ENCODE data around the gene LRRK1.

The LRRK1 gene

DNA sequence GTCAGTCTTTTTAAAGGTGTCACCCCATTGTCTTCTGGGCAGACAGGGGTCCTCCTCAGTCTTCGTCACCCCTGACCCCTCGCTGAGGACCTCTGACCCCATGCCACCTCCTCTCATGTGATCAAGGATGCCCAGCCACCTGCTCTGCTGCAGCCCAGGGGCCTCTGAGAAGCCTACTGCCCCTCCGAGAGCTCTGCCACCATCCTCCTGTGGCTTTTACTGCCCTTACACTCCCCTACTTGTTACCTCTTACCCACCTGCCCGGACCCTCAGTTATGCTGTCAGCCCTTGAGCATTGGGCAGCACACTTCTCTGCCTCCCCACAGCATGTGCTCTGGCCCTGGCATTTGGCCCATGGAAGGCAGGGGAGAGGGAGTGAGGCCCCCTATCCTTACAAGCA lies 123.2 kb downstream of the LRRK1 start:
- DNase-seq (ENCODE audit: low read depth in 2 of 2) = no peak

DNA sequence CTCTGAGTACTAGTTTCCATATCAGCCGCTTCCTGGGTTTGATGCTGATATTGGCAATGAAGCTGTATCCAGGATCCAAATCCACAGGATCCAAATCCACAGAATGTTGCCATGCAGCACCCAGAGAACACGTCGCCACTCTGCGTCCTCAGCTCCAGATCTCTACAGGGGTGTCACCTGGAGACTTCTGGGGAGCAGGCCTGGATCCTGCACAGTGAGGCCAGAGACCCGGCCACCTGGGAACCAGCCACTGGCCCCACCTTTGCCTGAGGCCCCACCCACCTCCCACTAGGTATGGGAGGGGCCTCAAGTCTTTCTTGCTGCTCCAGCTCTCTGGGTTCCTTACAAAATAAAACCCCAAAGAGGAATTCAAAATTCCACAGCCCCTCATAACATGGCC lies 123.9 kb downstream of the LRRK1 start:
- no peak for DNase-seq (ENCODE audit: low read depth in 2 of 2)

DNA sequence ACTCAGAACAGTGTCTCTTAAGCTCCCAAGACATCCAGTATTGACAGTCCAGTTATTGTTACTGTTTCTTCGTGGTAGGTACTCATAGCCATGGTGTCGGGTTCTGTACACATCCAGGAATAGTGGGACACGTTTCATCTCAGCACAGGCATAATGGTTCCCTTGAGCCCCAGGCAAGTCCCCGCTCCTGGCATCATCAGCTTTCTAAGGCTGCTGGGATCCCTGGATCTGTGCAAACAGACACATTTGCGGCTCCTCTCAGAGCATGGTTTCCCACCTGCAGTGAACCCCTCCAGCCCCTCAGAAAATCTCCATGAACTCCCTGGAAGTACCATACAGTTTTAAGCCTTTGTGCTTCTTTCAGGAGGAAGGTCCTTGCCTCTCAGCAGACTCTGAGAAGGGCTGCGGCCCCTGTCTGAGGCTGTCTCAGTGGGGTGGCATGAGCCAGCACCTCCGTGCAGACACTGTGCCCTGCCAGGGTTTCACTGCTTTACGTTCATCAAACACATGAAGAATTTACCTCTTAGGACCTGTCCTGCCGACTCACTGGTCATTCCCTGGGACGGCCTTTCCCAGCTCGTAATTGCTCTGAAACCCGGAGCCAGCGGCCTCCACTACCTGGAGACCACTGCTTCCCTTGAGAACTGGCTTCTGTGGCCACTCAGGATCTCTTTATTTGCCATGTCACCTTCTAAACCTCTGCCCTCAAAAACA lies 124.9 kb downstream of the LRRK1 start:
- DNase-seq (ENCODE audit: low read depth in 2 of 2) = no peak

DNA sequence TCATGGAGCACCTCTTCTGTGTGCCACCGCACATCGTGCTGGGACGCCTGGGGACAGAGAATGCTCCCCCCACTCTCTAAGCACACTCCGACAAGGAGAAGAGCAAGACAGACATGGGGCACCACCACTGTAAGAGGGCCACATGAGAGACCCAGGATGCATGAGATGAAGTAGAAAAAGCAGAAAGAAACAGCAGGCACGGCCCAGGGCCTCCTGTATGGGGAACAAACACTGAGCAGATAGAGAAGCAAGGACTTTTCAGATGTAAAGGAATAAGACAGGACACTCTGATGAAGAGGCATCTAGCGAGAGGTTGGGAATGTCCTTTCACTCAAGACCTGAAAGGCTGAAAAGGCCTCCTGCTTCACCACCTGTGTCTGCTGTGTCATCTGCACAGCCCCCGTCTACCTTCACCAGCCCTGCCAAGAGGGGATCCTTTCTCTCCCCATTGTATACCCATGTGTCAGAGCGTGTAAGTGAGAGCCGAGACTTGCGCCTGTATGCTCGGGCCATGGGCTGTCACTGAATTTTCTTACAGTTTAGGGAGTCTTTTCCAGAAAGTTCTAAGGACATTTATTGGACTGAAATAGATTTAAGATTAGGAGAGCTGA lies 125.6 kb downstream of the LRRK1 start:
- DNase-seq (ENCODE audit: low read depth in 2 of 2) = no peak

DNA sequence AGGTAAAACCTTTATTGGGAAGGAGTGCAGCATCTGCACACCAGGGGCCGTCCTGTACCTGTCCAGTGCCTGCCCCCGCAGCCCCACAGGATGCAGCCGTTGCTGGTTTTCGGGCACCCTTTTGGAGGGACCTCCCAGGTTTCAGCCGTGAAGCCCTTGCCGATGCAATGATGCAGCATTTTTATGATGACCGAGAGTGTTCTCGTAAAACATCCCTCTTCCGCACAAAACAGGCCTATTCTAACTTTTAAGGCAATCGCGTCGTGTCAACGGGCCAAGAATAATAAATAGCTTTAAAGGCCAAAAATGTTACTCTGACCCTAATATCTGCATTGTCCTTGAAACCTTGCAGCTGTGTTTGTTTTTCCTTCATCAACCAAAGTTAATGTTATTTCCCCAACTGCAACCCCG lies 126.1 kb downstream of the LRRK1 start:
- no peak for DNase-seq (ENCODE audit: low read depth in 2 of 2)

DNA sequence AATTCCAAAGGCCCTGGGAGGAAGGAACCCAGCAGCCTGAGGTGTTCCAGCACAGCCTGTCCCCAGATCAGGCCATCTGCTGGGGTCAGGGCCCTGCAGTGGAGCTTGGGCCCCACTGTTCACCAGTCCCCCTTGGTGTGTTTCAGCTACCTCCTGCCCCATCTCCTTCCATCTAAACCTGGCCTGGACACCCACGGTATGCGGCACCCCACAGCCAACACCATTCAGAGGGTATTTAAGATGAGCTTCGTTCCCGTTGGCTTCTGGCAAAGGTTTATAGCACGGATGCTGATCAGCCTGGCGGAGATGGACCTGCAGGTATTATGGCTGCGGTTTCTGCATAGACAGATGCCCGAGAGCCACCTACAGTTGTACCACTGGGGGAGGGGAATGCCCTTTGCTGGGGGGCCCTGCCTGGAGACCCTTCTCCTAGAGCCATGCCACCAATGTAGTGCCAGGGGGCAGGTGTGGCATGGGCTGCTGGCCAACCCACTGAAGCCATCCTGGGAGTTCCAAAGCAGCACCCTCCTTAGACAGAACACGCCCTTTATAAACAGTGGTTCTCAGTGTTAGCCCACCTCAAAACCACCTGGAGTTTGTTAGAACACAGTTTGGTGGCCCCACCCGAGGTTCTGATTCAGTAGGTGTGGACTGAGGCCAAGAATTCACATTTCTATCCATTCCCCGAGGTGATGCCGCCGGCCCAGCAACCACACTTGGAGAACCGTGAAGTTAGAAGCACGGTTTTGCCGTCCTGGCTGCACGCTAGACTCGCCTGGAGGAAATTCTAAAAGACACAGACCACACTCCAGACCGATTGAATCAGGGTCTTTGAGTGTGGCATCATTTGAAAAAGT lies 126.9 kb downstream of the LRRK1 start:
- no peak for DNase-seq (ENCODE audit: low read depth in 2 of 2)

DNA sequence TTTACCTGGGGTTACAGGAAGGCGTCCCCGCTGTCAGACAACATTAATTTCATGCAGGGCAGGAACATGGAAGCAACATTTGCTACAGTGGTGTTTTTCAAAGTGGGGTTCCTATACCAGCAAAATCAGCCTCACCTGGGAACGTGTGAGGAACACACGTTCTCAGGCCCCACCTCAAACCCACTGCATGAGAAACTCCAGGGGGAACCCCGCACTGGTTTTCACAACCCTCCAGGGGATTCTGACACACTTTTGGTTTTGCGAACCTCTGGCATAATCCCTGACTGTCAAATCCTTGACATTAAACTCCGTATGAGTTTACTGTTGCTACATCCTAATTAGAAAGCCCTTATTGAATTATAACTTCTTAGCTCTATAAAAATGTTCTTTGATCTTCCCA lies 127.7 kb downstream of the LRRK1 start:
- DNase-seq (ENCODE audit: low read depth in 2 of 2) = no peak

DNA sequence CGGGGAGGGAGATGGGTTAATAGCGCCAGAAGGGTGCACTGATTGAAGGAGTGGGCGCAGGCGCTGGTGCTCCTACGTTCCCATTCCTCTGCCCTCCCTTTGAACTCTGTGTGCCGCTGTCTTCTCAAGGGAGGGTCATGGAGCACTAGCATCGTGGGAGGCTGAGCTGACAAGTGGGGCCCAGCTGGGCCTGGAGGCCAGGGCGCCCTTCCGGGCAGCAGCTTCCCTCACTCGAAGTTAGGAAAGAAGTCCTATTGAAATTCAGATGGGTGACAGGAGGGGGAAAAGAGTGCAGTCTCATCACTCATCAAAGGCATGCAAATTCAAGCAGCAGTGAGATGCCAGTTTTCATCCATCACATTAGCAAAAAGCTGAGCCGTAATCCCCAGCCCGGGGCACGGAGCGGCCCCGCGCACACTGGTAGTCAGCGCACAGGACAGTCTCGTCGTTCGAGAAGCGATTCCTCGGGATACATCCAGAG lies 128.2 kb downstream of the LRRK1 start:
- DNase-seq (ENCODE audit: low read depth in 2 of 2) = no peak

DNA sequence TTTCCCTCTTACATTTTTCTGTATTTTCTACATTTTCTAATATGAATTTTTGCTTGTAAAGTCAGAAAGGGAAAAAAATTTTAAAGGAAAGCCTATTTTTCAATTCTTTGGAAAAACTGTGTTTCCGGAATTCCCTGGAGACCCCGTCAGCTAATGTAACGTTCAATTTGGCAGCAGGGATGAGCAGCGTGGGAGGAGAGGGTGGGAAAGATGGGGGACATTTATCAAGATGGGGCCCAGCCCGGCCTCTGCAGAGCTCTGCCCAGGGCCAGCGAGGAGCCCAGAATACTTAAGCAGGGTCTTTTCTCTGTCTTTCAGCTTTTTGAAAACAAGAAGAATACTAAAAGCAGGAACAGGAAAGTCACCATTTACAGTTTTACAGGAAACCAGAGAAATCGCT lies 129.0 kb downstream of the LRRK1 start:
- no peak for DNase-seq (ENCODE audit: low read depth in 2 of 2)

DNA sequence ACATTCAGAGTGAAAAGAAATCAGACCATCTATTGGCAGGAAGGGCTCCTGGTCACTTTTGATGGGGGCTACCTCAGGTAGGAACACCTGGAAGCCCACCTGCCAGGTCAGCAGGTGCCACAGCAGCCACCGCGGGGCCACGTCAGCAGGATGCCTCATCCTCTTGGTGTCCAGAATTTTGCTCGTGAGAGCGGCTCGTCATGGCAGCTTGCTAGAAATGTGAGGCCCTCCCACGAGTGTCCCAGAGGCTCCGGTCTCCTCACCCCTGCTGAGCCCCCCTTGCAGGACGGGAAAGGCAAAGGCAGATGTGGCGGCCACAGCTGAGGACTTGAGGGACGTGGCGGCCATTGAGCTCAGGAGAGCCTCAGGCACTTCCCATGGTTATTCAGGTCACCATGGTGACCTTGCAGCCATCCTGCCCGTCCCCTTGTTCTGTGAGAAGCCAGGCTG lies 129.4 kb downstream of the LRRK1 start:
- no peak for DNase-seq (ENCODE audit: low read depth in 2 of 2)

DNA sequence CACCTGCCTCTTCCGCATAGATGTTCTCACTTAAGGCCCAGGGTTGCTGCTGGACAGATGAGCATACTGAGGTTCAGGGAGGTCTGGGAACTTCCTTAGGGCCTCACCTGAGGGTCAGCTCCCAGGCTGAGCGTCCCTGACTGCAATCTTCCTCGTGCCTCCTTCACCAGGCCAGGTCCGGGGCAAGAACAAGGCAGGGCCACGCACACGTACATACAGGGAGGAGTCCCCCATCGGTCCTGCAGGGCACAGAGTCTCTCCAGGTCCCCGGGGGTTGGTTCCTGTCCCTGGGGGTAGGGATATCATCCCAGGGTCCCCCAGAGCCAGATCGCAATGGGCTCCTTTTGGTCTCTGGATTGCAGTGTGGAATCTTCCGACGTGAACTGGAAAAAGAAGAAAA lies 130.1 kb downstream of the LRRK1 start:
- no peak for DNase-seq (ENCODE audit: low read depth in 2 of 2)

DNA sequence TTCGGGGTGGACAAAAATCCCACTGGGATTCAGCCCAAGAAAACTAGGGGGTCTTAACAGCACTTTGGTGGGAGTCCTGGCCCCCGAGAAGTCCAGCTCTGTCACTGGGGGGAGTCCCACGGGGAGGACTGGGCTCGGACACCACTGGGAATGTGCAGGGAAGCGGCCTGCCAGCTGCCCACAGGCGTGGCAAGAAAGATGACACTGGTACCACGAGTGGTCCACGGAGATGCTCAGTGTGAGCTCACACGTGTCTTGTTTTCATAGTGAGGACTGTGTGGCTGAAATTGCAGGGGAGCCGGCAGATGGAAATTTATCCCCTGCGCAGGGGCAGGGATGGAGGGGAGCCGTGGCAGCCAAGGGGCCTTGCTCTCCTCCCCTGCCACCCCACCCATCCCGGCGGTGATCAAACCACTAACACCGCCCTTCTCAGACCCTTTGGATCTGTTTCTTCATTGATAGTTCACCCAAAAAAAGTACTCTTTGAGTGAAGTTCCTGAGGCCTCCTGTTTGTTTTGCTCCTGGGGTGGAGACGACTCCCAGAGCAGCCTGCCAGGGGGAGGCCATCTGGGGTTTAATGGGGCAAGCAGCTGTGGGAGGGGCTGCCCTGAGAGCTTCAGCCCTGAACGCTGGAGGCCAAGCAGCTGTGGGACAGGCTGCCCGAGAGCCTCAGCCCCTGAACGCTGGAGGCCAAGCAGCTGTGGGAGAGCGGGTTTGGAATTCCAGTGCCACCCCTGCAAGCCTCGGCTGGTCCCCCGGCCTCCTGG lies 130.9 kb downstream of the LRRK1 start:
- DNase-seq (ENCODE audit: low read depth in 2 of 2) = no peak

DNA sequence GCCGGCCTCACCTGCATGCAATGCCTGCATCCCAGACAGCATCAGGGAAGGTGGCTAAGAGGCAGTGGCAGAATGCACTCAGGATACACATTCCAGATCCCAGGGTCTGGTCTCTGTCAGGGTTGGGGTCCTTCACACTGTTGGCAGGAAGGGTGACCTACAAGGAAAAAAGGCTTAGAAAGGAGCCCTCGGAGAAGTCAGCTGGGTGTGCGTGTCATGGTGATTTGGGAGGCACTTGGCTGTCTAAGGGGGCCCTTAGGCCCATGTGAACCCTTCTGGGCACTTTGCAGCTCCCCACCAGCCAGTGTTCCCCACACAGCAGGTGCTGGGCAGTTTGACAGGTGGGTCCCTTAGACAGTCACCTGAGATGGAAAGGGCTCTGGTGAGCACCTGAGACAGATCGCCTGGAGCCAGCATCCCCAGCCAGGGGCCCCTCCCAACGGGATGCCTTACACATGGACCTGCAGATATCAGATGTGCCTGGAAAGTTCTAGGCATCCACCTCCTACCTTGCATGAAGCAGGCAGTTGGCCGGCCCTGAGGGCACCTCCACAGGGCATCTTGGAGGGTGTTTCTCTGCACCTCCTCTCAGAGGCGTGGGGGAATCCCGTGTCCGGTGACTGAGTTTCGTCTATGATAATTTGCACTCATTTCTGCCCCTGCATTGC lies 131.6 kb downstream of the LRRK1 start:
- no peak for DNase-seq (ENCODE audit: low read depth in 2 of 2)

DNA sequence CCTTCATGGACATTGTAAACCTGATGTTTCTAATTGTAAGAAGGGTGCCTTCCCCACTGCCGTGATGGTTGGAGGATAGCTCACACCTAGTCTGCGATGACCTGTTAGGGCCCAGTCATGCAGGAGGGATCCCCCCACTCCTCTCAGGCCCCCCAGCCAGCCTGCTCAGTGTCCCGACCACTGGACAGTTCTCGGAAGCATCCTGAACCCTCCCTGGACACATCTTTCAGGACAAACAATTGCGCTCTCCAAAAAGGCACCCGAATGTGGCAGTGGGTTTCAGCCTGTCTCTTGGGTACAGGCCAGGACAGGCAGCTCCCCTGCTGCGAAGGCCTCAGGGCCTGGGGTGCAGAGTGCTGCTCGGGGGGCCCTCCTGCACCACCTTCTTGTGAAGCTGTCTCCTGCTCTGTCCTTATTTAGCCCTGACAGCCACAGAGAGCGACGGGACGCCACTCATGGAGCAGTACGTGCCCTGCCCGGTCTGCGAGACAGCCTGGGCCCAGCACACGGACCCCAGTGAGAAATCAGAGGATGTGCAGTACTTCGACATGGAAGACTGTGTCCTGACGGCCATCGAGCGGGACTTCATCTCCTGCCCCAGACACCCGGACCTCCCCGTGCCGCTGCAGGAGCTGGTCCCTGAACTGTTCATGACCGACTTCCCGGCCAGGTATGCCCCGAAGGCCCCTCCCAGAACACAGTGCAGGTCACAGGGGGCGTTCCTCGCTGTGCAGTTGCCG lies 132.3 kb downstream of the LRRK1 start:
- no peak for DNase-seq (ENCODE audit: low read depth in 2 of 2)

DNA sequence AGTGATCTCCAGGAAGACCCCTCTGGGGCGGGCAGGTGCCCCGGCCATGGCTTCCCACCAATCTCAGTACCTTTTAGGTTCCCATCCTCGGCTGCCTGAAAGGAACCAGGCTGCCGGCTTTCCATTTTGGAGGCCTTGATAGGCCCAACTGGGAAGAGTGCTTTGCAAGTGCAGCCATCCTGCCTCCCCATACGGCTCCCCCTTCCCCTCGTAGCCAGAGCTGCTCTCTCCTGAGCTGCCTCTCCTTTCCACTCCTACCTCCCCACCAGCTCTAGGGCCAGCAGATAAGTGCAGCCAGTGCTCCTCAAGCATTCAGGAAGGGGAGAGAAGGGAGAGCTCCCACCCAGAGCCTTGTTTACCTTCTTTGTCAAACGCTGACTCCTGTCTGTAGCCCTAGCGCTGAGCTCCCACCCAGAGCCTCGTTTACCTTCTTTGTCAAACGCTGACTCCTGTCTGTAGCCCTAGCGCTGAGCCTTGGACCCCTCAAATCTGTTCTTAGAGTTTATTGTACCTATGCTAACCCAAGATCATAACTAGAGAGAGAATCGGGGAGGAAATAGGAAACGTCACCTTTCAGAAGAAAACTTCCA lies 133.0 kb downstream of the LRRK1 start:
- DNase-seq (ENCODE audit: low read depth in 2 of 2) = no peak

DNA sequence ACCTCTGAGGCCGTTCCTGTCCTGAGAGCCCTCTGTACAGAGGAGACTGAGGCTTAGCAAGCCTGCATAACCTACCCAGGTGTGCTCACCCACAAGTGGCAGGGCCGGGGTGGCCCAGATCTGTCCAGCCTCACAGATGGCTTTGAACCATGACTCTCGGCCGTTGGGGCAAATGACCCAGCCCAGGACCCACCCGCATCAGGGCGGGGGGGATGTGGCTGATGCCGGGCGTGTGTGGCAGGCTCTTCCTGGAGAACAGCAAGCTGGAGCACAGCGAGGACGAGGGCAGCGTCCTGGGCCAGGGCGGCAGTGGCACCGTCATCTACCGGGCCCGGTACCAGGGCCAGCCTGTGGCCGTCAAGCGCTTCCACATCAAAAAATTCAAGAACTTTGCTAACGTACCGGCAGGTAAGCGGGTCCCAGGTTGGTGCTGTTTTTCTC lies 133.5 kb downstream of the LRRK1 start:
- no peak for DNase-seq (ENCODE audit: low read depth in 2 of 2)

DNA sequence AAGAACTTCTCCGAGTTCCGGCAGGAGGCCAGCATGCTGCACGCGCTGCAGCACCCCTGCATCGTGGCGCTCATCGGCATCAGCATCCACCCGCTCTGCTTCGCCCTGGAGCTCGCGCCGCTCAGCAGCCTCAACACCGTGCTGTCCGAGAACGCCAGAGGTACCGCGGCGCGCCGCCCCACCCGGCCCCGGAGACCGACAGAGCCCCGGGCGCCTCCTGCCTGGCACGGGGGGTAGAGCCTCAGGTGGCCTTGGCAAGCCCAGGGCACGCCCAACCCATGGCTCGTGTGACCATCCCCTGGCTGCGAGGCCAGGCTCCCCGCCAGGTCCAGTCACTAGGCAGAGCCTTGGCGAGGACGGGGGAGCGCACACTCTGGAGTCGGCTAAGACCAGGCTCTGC lies 134.1 kb downstream of the LRRK1 start:
- DNase-seq (ENCODE audit: low read depth in 2 of 2) = no peak

DNA sequence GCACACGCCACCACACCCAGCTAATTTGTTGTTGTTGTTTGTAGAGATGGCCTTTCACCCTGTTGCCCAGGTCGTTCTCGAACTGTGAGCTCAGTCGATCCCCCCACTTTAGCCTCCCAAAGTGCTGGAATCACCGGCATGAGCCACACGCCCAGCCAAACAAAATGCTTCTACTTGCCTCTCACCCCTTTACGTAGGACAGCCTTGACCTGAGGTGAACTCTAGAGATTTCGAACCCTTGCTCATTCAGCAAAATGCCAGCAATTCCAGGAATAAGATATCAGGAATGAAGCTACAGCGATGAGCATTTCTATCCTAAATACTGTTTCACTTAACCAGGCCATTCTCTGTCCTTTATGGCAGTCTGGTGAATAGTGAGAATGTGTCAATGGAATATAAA lies 135.0 kb downstream of the LRRK1 start:
- no peak for DNase-seq (ENCODE audit: low read depth in 2 of 2)

DNA sequence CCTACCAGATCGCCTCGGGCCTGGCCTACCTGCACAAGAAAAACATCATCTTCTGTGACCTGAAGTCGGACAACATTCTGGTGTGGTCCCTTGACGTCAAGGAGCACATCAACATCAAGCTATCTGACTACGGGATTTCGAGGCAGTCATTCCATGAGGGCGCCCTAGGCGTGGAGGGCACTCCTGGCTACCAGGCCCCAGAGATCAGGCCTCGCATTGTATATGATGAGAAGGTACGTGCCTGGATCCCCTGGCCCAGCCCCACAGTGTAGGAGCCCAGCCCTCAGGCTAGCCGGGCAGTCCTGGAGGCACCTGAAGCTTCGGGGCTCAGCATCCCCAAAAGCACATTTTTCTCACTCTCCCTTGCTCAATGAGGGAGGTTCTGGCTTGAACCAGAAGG lies 135.8 kb downstream of the LRRK1 start:
- no peak for DNase-seq (ENCODE audit: low read depth in 2 of 2)

DNA sequence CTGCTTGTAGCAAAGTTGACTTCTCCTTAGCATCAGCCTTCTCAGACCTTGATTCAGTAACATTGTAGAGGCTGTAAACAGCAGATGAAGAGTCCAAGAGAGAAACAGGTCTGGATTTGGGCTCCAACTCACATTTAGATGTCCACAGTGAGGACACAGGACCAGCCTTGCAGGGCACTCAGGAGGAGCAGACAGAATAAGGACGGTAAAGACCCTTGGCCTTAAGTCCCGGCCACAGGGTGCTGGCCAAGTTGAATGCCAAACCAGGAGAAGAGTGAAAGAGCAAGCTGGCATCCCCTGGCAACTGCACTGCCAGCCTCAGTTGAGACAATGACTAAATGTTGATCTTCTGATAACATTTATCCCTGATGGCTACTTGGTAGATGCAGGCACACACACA lies 136.3 kb downstream of the LRRK1 start:
- no peak for DNase-seq (ENCODE audit: low read depth in 2 of 2)

Data from fibroblast of skin of left quadriceps (primary cell).